GM12878 (cell line): Measurements from ENCODE around the gene TAPBPL. TPM values are rescaled to one million over a fixed set of nuclear protein-coding genes. Genes with fewer than 3 reads are reported as not detected.

Source experiments
- ATAC-seq: fragments of 200-7000 bp; cut with Tn5 transposase; 3 replicates; pipeline ENCODE4 v1.9.1; 2020; ENCODE audit warnings: mild to moderate bottlenecking, moderate library complexity
- BruUV-seq: library from RNA; stranded (reverse); fragments of 400-500 nt; replicated peaks from 2 replicates; lab custom pipeline; 2021; lab: Mats Ljungman, UMichigan
- CTCF ChIA-PET: fragments of 300-600 bp; sonication (Branson Sonifier 250); formaldehyde crosslinking; extraction: SDS; loops from one replicate; lab custom pipeline; 2021; ENCODE audit warnings: inconsistent platforms; lab: Yijun Ruan, JAX
- POLR2A ChIA-PET: fragments of 350-600 bp; formaldehyde crosslinking; extraction: SDS; loops from one replicate; lab custom pipeline; 2021; ENCODE audit warnings: inconsistent platforms; lab: Charles Lee
- RAD21 ChIA-PET: fragments of 300-600 bp; sonication (Branson Sonifier 250); formaldehyde crosslinking; loops from one replicate; lab custom pipeline; 2023; ENCODE audit warnings: antibody characterized with exemption; ENCODE audit not compliant: unreplicated experiment; lab: Charles Lee
- SMC1A ChIA-PET: fragments of 300-600 bp; sonication (Branson Sonifier 250); formaldehyde crosslinking; loops from one replicate; lab custom pipeline; 2023; ENCODE audit not compliant: unreplicated experiment, uncharacterized antibody; lab: Charles Lee
- DNase-seq: peaks from one replicate; pipeline ENCODE4 v3.0.0-alpha.2; 2011; ENCODE audit warnings: low read depth, low spot score
- FAIRE-seq: peaks from 3 replicates; lab custom pipeline; 2011; peaks lifted over from hg19 to GRCh38; lab: Jason Lieb, UNC
- H2AFZ ChIP-seq: 2 replicates; pipeline ENCODE4 v1.6.0; 2011; ENCODE audit warnings: low read depth, low read length, control low read depth; ENCODE audit not compliant: control insufficient read depth
- H3K27ac ChIP-seq: 2 replicates; pipeline ENCODE4 v1.5.1; 2011; ENCODE audit warnings: control low read depth; ENCODE audit not compliant: control insufficient read depth, insufficient read depth
- H3K27me3 ChIP-seq, 2 experiments: replicated peaks in 1 of 2; 2 replicates each; pipeline versions ENCODE4 v1.6.0 to v1.6.1; 2011; ENCODE audit warnings: low read length in 1 of 2; ENCODE audit not compliant: control insufficient read depth in 2 of 2, insufficient read depth in 2 of 2
- H3K36me3 ChIP-seq, 2 experiments: 2 replicates each; pipeline ENCODE4 v1.5.1; 2011; ENCODE audit warnings: low read length in 1 of 2; ENCODE audit not compliant: control insufficient read depth in 2 of 2, insufficient read depth in 2 of 2
- H3K4me1 ChIP-seq: 2 replicates; pipeline ENCODE4 v1.6.1; 2011; ENCODE audit warnings: mild to moderate bottlenecking, low read length, moderate library complexity, mixed read lengths; ENCODE audit not compliant: control insufficient read depth, insufficient read depth
- H3K4me2 ChIP-seq: 2 replicates; pipeline ENCODE4 v1.6.0; 2011; ENCODE audit warnings: control low read depth; ENCODE audit not compliant: control insufficient read depth, insufficient read depth
- H3K4me3 ChIP-seq: fragments of 200-600 bp; sonication (generic); 2 replicates; pipeline ENCODE4 v1.5.1; 2016
- H3K79me2 ChIP-seq: 2 replicates; pipeline ENCODE4 v1.6.0; 2011; ENCODE audit warnings: low read length; ENCODE audit not compliant: control insufficient read depth, insufficient read depth
- H3K9ac ChIP-seq: 2 replicates; pipeline ENCODE4 v1.8.0; 2011; ENCODE audit warnings: low read length, control low read depth, mixed read lengths; ENCODE audit not compliant: control insufficient read depth, insufficient read depth
- H3K9me3 ChIP-seq: replicated peaks from 3 replicates; pipeline ENCODE4 v1.5.1; 2011; ENCODE audit warnings: mild to moderate bottlenecking, low read length; ENCODE audit not compliant: control insufficient read depth, insufficient read depth
- H4K20me1 ChIP-seq: 2 replicates; pipeline ENCODE4 v1.6.0; 2011; ENCODE audit not compliant: control insufficient read depth, insufficient read depth
- ASH2L ChIP-seq: fragments of 300-600, 200-600 bp; sonication (generic); IDR thresholded peaks from 2 replicates; pipeline ENCODE4 v1.6.1; 2017; ENCODE audit warnings: low read depth, mild to moderate bottlenecking, borderline replicate concordance
- FOXK2 ChIP-seq: fragments of 450-650 bp; IDR thresholded peaks from 2 replicates; pipeline ENCODE4 v1.6.1; 2017; ENCODE audit warnings: mild to moderate bottlenecking, moderate library complexity
- FOXM1 ChIP-seq: IDR thresholded peaks from 2 replicates; pipeline ENCODE4 v1.6.1; 2012; ENCODE audit warnings: low read depth, mild to moderate bottlenecking, inconsistent platforms, low read length, moderate library complexity
- IRF4 ChIP-seq: IDR thresholded peaks from 2 replicates; pipeline ENCODE4 v1.6.1; 2011; ENCODE audit warnings: low read depth, low read length
- KLF5 ChIP-seq: fragments of 450-650 bp; IDR thresholded peaks from 2 replicates; pipeline ENCODE4 v1.6.1; 2014; ENCODE audit warnings: mild to moderate bottlenecking; ENCODE audit not compliant: partially characterized antibody
- MYC ChIP-seq: IDR thresholded peaks from 2 replicates; pipeline ENCODE4 v1.6.1; 2011; ENCODE audit warnings: mild to moderate bottlenecking, low read length, moderate library complexity, inconsistent platforms; ENCODE audit not compliant: insufficient read depth, insufficient replicate concordance, insufficient read length, severe bottlenecking
- RAD21 ChIP-seq: IDR thresholded peaks from 2 replicates; pipeline ENCODE4 v1.6.1; 2011; ENCODE audit warnings: mild to moderate bottlenecking, low read depth, low read length, moderate library complexity; ENCODE audit not compliant: insufficient read depth
- YY1 ChIP-seq: IDR thresholded peaks from 2 replicates; pipeline ENCODE4 v1.6.1; 2011; ENCODE audit warnings: low read depth, mild to moderate bottlenecking, low read length
- ZBTB33 ChIP-seq: fragments of 450-650 bp; IDR thresholded peaks from 2 replicates; pipeline ENCODE4 v1.6.1; 2017; ENCODE audit warnings: mild to moderate bottlenecking
- ZNF592 ChIP-seq: fragments of 450-650 bp; IDR thresholded peaks from 2 replicates; pipeline ENCODE4 v1.6.1; 2017; ENCODE audit warnings: mild to moderate bottlenecking, moderate library complexity
- ZNF687 ChIP-seq: fragments of 450-650 bp; IDR thresholded peaks from 2 replicates; pipeline ENCODE4 v1.6.1; 2017; ENCODE audit warnings: mild to moderate bottlenecking, moderate library complexity
- WGBS: methylation state at CpG from one replicate; pipeline ENCODE4 v1.1.6; 2016; ENCODE audit warnings: low lambda C conversion rate; ENCODE audit not compliant: insufficient replicate concordance, insufficient coverage; ENCODE audit errors: missing lambda C conversion rate; 5-methylcytosine and 5-hydroxymethylcytosine counted together
- in situ Hi-C: fragments of 300-500 bp; cut with MboI; formaldehyde crosslinking; loops from 9 replicates; pipeline ENCODE4 v1.14.3; 2018; ENCODE audit warnings: mixed read lengths
- intact Hi-C: fragments of 100-400 bp; cut with micrococcal nuclease; formaldehyde crosslinking; loops from one replicate; pipeline ENCODE4 v1.14.2; 2022; ENCODE audit not compliant: unreplicated experiment
- polyA plus RNA-seq, 11 experiments: library from polyadenylated mRNA; depleted of rRNA in 4 of 11; unstranded in 6 of 11; stranded (reverse) in 5 of 11; fragments of >200 nt; fragmentation: Nextera tagmentation in 4 of 11; fragmentation: Illumina TruSeq in 1 of 11; extraction: Ambion mirVana in 4 of 11; extraction: Trizol in 1 of 11; gene quantifications; 1 replicate in 1 of 11; 2 replicates in 10 of 11; pipeline versions ENCODE4 v1.2.1 to v1.2.3, GENCODE V29; 2011 to 2016; ENCODE audit warnings: inconsistent platforms in 2 of 11, missing spikeins in 2 of 11, low read depth in 1 of 11
- total RNA-seq, 4 experiments: library from RNA; depleted of rRNA in 3 of 4; stranded (reverse); fragments of >200 nt in 3 of 4; fragmentation: Illumina TruSeq in 1 of 4; extraction: Trizol in 1 of 4; gene quantifications; 2 replicates each; pipeline versions ENCODE4 v1.2.1 to v1.2.3, GENCODE V29; 2013 to 2021

The TAPBPL gene
- total and polyA plus RNA-seq, 10 of the 15 experiments (the other 5 are each of a cell fraction or from before 2014, with no cell fraction given): 12.4 to 45.0 (median 29.9) TPM

- TF ChIP-seq FOXK2: no peak
- TF ChIP-seq FOXM1: no peak
- no peak for TF ChIP-seq KLF5
Observed at GRCh38 chr12:6463216-6463615, 11.4 kb downstream of the TAPBPL start (continued).

- peaks cover 23 to 40% of the 10 kb centered on the region in 2 experiments for H3K36me3 ChIP-seq
- no peak for FAIRE-seq
- TF ChIP-seq IRF4 (no peak), RAD21 (no peak), MYC (no peak), ZNF687 (no peak), KLF5 (no peak), YY1 (no peak), ZBTB33 (no peak), ZNF592 (no peak), ASH2L (no peak)
Observed at GRCh38 chr12:6463858-6464257, 12.0 kb downstream of the TAPBPL start.

More at GRCh38 chr12:6463858-6464257, 12.0 kb downstream of the TAPBPL start:
- ChIA-PET RAD21 (interaction anchor here (0.9 to 8.8 kb wide), 10 partner anchors 9 to 141 kb away, joined by 3 to 319 read pairs (median 4); partner anchors contain the start of genes CD27 and TAPBPL), POLR2A (interaction anchor here (1.1 to 10.3 kb wide), 4 partner anchors 18 to 128 kb away, joined by 8 to 384 read pairs (median 84); partner anchors contain the start of genes CD27 and TAPBPL), SMC1A (interaction anchor here (0.6 to 8.7 kb wide), 13 partner anchors 8 to 138 kb away, joined by 3 to 169 read pairs (median 11); partner anchors contain the start of genes CD27, GAPDH and TAPBPL), CTCF (interaction anchor here (0.8 to 7.3 kb wide), 16 partner anchors 11 to 182 kb away, joined by 3 to 147 read pairs (median 6); partner anchors contain the start of genes CD27 and MRPL51)
- H2AFZ ChIP-seq: no peak overlapping the region
- H3K9ac ChIP-seq: no peak overlapping the region
- H3K79me2 ChIP-seq: peaks cover 73% of the 10 kb centered on the region
- no peak for ATAC-seq
- in situ Hi-C loops: loop anchor here (5.0 kb wide), 1 partner anchor 37 kb away; no protein-coding TSS in a partner anchor
- BruUV-seq: no TSS peak
- peak overlapping the region; percentile 89; the same call in 1 of the 2 replicates for H3K27ac ChIP-seq
- H3K4me1 ChIP-seq: peaks cover 51% of the 10 kb centered on the region
- H4K20me1 ChIP-seq: no peaks in the 10 kb centered on the region
- H3K4me2 ChIP-seq: no peak overlapping the region
- no peak for DNase-seq
- H3K9me3 ChIP-seq: no peaks in the 10 kb centered on the region
- intact Hi-C loops: loop anchor here (2.0 kb wide), 2 partner anchors 17 to 127 kb away; no protein-coding TSS in a partner anchor
- WGBS: 91% methylated on average over 6 of the region's 6 CpGs
- H3K27me3 ChIP-seq: no peaks in the 10 kb centered on the region
- H3K4me3 ChIP-seq: no peak overlapping the region
